ENCODE results near the gene ALLC. TPM values are rescaled to one million over a fixed set of nuclear protein-coding genes. Genes with fewer than 3 reads are reported as not detected.

Gene ALLC
- total RNA-seq, 1 donor from 2014 or later = under 0.01 TPM

DNA sequence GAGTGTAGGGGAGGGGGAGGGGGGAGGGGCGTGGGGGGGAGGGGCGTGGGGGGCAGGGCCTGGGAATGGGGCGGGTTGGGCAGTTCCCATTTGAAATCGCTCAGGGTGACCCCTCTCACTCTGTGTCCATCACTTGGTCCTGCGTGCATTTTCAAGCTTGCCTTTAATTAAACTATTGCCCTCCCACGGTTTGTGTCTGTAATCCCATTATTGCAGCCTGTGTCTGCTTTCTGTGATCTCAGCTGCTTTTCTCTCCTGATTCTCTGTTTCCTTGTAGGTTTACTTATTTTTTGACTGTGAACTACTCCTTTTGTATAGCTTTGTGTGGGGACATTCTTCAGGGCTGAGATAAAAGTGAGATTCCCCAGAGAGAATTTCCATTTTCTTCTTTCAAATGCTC lies 46.7 kb downstream of the ALLC start:
- FAIRE-seq = no peak
- DNase-seq (ENCODE audit: low spot score in 2 of 2) = no peak

DNA sequence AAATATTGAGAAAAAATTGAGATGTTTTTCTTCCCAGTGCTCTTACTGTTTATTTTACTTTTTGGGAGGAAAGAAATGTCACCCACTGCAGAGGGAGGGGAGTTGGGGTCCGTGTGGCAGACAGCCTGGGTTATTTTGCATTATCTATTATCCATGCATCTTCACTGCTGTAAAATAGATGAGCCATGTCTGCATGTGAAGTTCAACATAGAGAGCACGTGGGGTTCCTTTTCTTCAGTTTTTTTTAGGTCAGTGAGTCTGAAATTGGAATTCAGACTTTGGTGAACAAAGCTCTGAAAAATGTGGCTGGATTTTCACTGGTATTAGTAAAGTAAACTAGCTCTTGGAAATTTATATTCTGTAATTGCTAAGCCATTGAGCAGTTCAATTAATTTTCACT lies 47.8 kb downstream of the ALLC start:
- FAIRE-seq = no peak
- no peak for DNase-seq (ENCODE audit: low spot score in 2 of 2)

DNA sequence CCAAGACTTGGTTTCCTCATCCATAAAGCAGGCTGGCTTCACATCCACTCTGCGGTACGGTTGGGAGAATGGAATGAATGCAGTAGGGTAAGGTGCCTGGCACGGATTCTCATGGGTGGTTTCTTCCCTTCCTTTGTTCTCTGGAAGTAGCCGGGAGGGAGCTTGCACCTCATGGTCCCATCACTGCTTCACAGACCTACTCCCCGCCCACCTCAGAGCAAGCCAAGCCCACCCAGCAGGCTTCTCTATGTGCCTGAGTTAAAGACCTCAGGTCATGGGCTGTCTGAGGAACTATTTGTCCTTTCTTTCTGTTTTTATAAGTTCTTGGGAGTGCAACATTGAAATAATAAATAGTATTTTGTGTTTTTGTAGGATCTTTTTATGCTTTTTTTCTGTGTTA lies 48.9 kb downstream of the ALLC start:
- DNase-seq (ENCODE audit: low spot score in 2 of 2) = no peak
- FAIRE-seq = no peak

DNA sequence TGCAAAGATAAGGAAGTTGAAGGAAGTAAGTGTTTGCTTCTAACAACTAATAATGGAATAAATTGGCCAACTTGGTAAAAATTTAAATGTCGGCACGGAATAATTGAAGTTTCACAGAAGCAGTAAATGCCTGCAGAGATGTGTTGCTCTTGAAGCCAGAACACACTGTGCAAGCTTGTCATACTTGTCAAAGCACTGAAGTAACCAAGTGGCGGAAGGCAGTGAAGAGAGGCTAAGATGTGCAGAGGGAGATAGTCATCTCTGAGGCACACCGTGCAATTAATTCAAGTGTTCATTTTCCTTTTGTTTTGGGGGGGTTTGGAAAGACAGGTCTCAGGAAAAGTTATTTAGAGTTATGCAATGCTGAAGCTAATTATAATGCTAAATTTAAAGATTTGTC lies 50.6 kb downstream of the ALLC start:
- FAIRE-seq (no peak), DNase-seq (ENCODE audit: low spot score in 2 of 2) (no peak)

DNA sequence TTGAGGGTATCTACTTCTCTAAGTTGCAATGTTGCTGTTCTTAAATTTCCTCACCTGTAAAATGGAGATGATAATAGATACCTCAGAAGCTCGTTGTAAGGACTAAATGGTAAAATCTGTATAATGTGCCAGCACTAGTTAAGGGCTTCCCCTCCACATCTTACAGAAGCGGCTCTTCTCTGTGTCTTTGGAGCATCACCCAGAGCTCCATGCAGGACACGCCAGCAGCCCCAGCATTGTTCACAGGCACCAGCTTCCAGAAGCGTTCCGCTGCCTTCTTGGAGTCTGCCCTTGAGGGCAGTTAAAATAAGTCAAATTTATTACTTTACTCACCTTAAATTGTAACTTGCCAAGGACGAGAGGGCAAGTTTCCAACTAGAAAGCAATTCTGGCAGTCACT lies 51.2 kb downstream of the ALLC start:
- DNase-seq (ENCODE audit: low spot score in 2 of 2) (no peak), FAIRE-seq (no peak)

DNA sequence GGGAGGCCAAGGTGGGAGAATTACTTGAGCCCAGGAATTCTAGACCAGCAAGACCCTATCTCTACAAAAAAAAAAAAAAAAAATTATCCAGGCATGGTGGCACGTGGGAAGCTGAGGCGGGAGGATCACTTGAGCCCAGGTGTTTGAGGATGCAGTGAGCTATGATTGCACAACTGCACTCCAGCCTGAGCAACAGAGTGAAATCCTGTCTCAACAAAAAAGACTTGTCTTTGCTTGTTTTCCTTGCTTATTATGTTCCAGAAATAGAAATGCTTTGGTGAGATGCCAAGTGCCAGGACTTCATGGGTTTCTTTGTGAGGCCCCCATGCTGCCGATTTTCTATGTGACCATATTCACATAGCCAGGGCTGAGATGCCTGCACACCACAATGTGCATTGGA lies 54.4 kb downstream of the ALLC start:
- DNase-seq (ENCODE audit: low spot score in 2 of 2) (no peak), FAIRE-seq (no peak)

DNA sequence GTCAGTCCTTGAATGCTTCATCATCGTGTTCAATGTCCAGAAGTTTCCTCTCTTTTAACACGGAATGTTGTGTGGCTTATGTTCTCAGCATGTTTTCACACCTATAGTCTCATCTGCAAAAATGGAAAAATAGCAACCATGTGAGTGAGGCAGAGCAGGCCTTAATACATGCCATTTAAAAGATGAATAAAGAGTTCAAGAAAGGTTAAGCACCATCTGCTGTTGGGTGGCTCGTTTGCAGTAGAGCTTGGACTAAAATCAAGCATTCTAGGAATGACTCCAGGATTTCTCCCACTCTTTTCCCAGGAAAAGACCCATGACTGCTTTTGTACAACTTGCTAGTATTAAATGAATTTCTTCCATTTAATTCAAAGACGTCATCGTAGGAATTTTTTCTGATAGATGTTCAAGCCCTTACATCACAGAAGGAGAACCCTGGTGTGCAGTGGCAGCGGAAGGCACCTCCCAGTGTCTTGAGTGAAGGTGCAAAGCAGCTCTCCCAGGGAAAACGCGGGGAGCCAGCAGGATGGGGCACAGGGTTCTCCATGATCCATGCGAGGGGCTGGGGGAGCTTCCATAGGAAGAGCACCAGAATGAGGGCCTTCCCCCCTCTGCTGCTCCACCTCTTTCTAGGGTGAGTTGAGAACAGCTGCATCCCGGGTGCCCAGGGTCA lies 55.0 kb downstream of the ALLC start:
- DNase-seq (ENCODE audit: low spot score in 2 of 2) (peak in 1 of 2 donors; percentile 25), FAIRE-seq (no peak)

DNA sequence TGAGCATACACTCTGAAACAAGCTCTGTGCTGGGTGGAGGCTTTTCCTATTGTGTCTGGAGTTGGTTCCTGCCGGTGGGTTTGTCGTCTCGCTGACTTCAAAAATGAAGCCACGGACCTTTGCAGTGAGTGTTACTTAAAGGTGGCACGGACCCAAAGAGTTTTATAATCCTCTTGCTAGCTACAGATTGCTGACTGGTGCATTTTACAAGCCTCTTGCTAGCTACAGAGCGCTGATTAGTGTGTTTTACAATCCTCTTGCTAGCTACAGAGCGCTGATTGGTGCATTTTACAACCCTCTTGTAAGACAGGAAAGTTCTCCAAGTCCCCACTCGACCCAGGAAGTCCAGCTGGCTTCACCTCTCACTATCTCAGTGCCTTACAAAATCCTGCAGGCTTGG lies 60.7 kb downstream of the ALLC start:
- FAIRE-seq = no peak
- no peak for DNase-seq (ENCODE audit: low spot score in 2 of 2)

DNA sequence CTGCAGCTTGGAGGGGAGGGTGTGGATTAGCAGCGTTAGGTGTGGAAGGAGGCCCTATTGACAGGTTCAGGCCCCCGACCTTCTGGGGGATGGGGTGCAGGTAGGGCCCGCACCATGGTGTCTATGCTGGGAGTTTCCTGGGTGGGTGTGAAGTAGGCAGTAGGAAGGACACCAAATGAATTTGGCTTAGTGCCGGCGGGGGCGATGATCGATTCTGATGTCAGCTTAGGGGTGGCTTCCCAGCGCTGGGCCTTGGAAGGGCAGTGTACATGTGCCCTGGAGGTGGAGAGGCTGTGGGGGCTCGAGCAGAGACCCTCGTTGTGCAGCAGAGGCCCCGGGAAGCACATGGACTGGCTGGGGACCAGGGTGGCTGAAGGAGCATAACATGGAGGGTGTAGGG lies 67.0 kb downstream of the ALLC start:
- no peak for DNase-seq (ENCODE audit: low spot score in 2 of 2)
- FAIRE-seq = no peak

DNA sequence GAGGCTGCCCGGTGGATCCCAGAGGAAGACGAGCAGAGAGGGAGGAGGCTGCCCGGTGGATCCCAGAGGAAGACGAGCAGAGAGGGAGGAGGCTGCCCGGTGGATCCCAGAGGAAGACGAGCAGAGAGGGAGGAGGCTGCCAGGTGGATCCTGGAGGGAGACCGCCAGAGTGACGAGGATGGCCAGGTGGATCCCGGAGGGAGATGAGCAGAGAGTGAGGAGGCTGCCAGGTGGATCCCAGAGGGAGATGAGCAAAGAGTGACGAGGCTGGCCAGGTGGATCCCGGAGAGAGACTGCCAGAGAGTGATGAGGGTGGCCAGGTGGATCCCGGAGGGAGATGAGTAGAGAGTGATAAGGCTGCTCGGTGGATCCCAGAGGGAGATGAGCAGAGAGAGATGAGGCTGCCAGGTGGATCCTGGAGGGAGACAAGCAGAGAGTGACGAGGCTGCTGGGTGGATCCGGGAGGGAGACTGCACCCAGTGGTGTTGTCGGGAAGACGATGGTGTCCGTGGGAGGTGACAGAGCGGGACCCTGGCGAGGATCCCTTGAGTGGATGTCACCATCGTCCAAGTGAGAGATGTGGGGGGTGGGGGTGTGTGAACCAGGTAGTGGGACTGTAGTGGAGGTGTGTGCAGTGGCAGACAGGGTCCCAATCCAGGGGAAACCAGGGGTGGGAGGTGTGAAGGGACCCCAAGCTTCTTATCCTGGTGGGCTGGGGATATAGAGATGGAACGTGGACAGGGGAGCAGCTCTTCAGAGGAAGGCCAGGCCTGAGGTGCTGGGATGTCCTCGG lies 67.7 kb downstream of the ALLC start:
- DNase-seq (ENCODE audit: low spot score in 2 of 2) (no peak), FAIRE-seq (no peak)

DNA sequence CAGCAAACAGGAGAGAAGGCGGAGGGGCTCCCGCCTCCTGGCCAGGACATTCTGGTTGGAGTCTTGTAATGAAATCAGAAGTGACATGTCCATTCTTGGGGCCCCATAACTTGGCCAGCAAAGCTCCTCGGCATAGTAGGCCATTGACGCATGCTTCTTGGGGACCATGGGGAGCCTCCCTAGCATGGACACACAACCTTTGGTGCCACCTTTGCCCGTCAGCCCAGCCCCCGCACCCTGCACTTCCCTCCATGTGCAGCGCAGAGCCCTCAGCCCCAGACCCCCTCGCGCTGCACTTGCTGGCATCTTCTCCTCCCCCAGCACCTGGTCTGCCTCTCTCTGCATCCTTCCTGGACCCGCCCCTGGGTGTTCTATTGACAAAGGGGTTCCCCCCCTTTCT lies 68.5 kb downstream of the ALLC start:
- DNase-seq (ENCODE audit: low spot score in 2 of 2) (no peak), FAIRE-seq (no peak)

DNA sequence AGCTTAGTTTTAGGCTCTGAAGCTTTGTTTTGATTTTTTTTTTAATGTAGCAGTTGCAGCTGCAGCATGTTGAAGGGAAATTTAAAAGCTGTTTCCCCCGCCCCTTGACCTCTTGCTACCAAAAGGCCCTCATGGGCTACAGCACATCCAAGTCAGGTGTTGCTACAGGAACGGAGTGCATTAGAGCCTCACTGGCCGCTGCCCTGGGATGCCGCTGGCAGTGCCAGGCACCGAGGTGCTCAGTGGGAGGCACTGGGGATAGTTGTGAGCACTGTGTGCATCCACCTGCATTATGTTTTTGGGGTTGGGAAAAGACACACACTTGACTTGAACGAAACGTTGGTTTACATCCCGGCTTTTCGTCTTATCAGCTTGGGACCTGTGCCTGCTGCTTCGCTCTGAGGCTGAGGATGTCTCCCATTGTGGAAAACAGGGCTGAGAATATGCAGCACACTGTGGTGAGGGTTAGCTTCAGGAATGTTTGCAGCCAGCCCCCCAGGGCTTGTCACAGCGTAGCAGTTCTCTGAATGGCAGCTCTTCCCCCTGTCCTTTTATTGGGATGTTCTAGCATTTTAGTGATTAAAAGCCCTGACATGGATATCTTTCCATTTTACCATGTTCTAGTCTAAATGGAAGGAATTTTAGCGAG lies 69.5 kb downstream of the ALLC start:
- DNase-seq (ENCODE audit: low spot score in 2 of 2) (no peak), FAIRE-seq (no peak)

DNA sequence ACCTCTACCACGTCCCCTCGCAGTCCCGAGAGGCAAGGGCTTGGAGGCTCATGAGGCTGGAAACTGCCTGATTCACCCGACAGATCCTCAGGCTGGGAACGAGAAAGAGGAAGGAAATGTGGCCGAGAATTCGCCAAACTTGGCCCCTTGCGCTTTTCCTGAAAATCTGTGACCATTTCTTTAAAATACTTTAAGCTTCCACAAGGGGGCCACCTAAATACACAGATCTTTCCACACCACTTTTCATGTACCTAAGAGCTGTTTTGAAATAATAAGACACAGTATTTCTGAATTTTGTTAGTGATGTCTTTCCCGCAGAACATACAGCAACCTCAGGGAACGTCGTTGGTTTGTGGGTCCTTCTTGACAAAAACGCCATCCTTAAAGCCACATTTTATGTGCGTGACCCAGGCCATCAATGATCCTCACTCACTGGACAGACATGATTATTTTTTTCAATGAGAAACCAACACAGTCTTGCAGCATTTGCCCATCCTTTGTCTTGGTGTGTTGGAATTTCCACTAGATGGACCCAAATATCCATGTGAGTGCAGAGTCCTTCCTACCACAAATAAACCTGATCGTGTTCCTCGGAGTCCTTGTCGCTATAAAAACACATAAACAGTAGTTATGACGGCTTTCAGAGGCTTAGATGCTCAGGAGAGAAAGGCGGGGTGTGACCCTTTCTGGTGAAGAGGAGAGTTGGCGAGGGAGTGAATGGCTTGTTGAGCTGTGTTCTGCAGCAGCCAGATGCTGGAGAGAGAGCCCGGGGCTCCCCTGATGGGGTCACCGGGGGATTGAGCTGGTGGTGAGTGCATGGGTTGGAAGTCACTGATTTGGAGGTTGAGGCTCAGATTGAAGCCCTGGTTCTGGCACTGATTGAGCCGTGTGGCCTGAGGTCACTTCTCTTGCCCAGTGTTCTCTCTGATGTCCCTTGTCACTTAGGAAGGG lies 70.4 kb downstream of the ALLC start:
- DNase-seq (ENCODE audit: low spot score in 2 of 2) = peak in 1 of 2 donors; percentile 45
- no peak for FAIRE-seq

DNA sequence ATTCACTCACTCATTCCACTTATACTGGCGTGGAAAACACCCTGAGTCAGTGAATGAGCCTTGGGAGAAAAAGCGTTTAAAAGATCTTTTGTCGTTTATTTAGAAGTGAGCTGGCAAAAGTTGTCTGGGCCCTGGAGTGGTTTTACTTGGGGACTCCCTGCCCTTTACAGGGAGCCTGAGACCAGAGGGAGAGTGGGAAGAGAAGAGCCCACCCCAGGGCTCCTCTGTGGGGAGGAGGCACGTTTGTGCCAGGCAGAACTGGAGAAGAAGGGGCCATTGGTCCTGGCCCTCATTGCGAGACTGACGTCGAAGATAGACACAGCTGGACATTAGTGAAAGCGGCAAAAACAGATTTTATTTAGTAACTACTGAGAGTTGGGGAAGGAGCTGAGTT lies 71.1 kb downstream of the ALLC start:
- FAIRE-seq (no peak), DNase-seq (ENCODE audit: low spot score in 2 of 2) (no peak)

DNA sequence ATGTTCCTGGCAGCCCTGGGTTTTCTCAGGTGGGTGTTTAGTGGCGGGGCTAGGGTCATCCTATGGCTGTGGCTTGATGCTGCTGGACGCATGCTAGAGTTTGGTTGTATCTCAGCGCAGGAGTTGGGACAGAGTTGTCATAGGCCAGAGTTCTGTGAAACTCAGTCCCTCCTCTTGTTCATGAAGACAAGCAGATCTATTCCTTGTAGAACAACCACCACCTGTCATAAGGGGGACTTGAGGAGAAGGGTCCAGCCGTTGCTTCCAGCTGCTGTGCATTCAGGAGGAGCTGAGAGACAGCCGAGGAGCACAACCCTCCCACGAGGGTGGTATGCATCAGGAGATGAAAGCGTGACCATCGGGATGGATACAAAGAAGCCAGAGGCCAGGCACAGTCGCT lies 71.8 kb downstream of the ALLC start:
- DNase-seq (ENCODE audit: low spot score in 2 of 2) (no peak), FAIRE-seq (no peak)

DNA sequence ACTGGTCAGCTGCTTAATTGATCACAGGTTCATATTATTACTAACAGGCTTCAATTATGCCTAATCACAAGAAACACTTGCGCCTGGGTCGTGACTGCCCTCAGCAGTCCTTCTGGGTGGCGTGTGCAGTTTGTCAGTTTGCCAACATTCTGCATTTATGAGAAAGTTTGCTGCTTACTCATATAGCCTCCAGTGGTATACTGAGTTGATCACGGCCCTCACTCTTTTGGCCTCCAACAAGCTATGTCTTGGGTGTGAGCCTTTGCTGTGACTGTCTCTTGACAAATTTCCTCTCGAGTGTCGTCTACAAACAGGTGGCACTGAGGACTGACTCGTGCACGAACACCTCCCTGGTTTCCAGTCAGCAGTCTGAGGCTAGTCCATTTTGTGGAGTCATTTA lies 72.6 kb downstream of the ALLC start:
- DNase-seq (ENCODE audit: low spot score in 2 of 2) = no peak
- FAIRE-seq = no peak

DNA sequence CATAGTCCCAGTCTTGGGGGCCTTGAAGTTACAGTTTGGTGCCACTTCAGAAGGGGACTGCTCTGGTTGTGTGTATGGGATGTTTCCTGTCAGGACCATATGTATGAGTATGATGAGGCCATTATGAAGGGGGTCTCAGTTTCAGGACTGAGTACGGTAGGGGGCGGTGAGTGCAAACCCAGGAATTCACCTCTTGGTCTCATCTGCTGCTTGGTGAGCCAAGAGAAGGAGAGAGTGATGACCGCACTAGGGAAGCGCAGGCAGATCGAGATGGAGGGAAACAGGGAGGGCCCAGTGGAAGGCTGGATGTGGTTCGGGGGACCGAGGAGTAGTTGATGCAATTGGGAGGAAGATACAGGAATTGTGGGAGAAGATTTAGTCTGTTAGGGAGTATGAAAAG lies 73.8 kb downstream of the ALLC start:
- no peak for FAIRE-seq
- DNase-seq (ENCODE audit: low spot score in 2 of 2) = no peak

DNA sequence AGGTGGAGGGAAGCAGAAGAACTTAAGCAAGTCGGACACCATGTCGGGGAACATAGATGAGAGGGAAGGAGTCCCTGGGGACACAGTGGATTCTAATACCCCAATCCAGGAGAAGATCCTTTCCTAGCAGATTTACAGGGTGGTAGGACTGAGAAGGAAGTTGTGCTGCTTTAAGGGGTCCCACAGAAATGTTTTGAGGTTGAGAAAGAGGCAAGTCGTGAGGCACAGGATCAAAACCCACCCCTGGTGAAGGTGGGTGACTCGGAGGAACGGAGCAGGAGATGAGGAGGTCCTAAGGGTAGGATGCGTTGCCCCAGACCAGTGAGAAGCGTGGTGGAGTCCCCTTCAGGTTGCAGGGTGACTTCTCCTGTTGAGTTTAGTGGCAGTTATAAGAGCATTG lies 78.1 kb downstream of the ALLC start:
- DNase-seq (ENCODE audit: low spot score in 2 of 2) (no peak), FAIRE-seq (no peak)

DNA sequence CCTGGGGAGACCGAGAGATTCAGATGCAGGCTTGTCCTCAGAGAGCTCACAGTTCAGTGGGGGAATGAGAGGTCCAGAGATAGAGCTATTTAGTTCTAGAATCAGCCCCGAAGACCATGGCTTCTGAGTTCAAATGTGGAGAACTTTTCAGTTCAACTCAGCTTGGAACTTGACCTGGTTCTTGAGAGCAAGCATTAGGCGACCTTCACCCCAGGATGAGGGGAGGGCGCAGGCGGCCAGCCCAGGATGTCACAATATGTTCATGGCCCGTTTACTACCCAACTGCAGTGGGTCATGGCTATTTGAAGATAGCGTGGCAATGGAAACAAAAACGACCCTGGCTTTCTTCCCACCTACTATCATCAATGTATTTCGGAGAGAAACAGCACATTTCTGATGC lies 79.1 kb downstream of the ALLC start:
- FAIRE-seq = no peak
- no peak for DNase-seq (ENCODE audit: low spot score in 2 of 2)

DNA sequence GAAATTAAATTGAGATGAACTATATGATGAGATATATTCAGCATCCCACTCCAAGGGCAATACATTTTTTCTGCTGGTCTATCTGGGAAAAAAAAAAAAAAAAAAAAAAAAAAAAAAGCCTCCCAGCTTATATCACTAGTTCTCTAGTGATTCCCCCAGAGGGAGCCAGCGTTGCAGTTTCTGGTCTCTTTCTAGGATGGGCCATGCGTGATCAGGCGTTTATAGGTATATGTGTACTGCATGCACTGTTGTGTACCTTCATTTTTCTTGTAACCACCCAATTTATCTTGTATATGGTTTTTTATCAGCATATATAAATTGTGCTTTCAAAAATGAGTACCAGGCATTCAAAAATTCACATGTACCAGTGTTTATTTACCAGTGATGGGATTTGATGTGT lies 80.5 kb downstream of the ALLC start:
- DNase-seq (ENCODE audit: low spot score in 2 of 2) = no peak
- FAIRE-seq = no peak

DNA sequence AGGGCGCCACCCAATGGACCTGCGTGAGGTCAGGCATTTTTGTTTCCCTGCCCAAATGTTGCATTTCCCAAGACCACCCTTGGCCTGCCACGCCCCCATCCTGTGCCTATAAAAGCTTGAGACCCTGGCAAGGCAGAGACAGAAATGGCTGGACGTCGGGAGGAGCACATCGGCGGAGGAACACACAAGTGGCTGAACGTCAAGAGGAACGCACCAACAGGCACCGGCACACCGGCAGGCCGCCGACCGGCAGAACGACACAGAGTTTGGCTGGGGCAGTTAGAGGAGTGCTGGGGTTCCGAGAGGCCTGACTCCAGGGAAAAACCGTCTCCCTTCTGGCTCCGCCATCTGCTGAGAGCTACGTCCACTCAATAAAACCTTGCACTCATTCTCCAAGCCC lies 81.3 kb downstream of the ALLC start:
- FAIRE-seq = no peak

More for the DNA sequence above, 81.3 kb downstream of the ALLC start:
- no peak for DNase-seq (ENCODE audit: low spot score in 2 of 2)

Measured in frontal cortex (tissue), 4 donors.